K562 (cell line): ENCODE results near the gene ZSCAN22. TPM values are rescaled to one million over a fixed set of nuclear protein-coding genes. Genes with fewer than 3 reads are reported as not detected.

ENCODE experiments used
- CC2D1A ChIP-seq: fragments of 450-650 bp; IDR thresholded peaks from 2 replicates; pipeline ENCODE4 v1.6.1; 2017; ENCODE audit warnings: mild to moderate bottlenecking
- CREB1 ChIP-seq, 2 experiments: sonication (generic) in 1 of 2; formaldehyde crosslinking in 1 of 2; IDR thresholded peaks; 2 replicates each; pipeline versions ENCODE4 v1.6.1 to v1.8.0; 2012 to 2022; ENCODE audit warnings: inconsistent platforms in 1 of 2, mild to moderate bottlenecking in 1 of 2, missing genetic modification reagents in 1 of 2, moderate library complexity in 1 of 2
- CXXC5 ChIP-seq: fragments of 250-450 bp; sonication (Bioruptor Pico); IDR thresholded peaks from 2 replicates; pipeline ENCODE4 v1.8.0; 2022; ENCODE audit warnings: inconsistent platforms, mild to moderate bottlenecking, moderate library complexity
- GTF2E2 ChIP-seq: fragments of 200-800 bp; sonication (Bioruptor generic); IDR thresholded peaks from 2 replicates; pipeline ENCODE4 v1.6.1; 2016; ENCODE audit warnings: missing genetic modification characterization, missing compliant biosample characterization
- IRF2 ChIP-seq: sonication (generic); formaldehyde crosslinking; IDR thresholded peaks from 2 replicates; pipeline ENCODE4 v1.8.1; 2022; ENCODE audit warnings: mild to moderate bottlenecking, missing genetic modification reagents
- JUN ChIP-seq, 2 experiments: sonication (generic) in 1 of 2; formaldehyde crosslinking in 1 of 2; IDR thresholded peaks; 2 replicates each; pipeline versions ENCODE4 v1.6.1 to v1.8.0; 2012 to 2022; ENCODE audit warnings: borderline replicate concordance in 2 of 2, mild to moderate bottlenecking in 2 of 2, improper control_type of control experiment in 1 of 2, low read depth in 1 of 2, low read length in 1 of 2, missing genetic modification reagents in 1 of 2
- NCOA1 ChIP-seq: fragments of 450-650 bp; IDR thresholded peaks from 2 replicates; pipeline ENCODE4 v1.6.1; 2016; ENCODE audit warnings: low read depth
- NR3C1 ChIP-seq: sonication (generic); formaldehyde crosslinking; IDR thresholded peaks from 2 replicates; pipeline ENCODE4 v1.8.1; 2022; ENCODE audit warnings: missing genetic modification reagents
- NRF1 ChIP-seq, 2 experiments: fragments of 450-650 bp; IDR thresholded peaks in 1 of 2; conservative IDR thresholded peaks in 1 of 2; 2 replicates each; pipeline ENCODE4 v1.6.1; 2014; ENCODE audit warnings: mild to moderate bottlenecking in 2 of 2
- PHB ChIP-seq: fragments of 250-450 bp; sonication (Bioruptor Pico); IDR thresholded peaks from 2 replicates; pipeline ENCODE4 v1.5.0; 2021
- POLR2H ChIP-seq: IDR thresholded peaks from 2 replicates; pipeline ENCODE4 v1.6.1; 2016; ENCODE audit warnings: missing genetic modification characterization, low read depth, mild to moderate bottlenecking, control low read depth, missing compliant biosample characterization, moderate library complexity
- POLR3A ChIP-seq: IDR thresholded peaks from 2 replicates; pipeline ENCODE4 v1.6.1; 2011; ENCODE audit warnings: borderline replicate concordance, mild to moderate bottlenecking, moderate library complexity; ENCODE audit not compliant: insufficient read length, insufficient read depth; ENCODE audit errors: extremely low read depth
- PRMT5 ChIP-seq: sonication (generic); formaldehyde crosslinking; IDR thresholded peaks from 2 replicates; pipeline ENCODE4 v1.5.0; 2020; ENCODE audit warnings: missing genetic modification reagents
- RBM14 ChIP-seq: fragments of 200-400 bp; formaldehyde crosslinking; IDR thresholded peaks from 2 replicates; pipeline ENCODE4 v1.6.1; 2018; ENCODE audit warnings: low read depth, mild to moderate bottlenecking, low read length, moderate library complexity, borderline replicate concordance; ENCODE audit not compliant: insufficient read depth
- SMARCA4 ChIP-seq: fragments of 450-650 bp; IDR thresholded peaks from 2 replicates; pipeline ENCODE4 v1.6.1; 2016
- ZC3H4 ChIP-seq: sonication (generic); formaldehyde crosslinking; IDR thresholded peaks from 2 replicates; pipeline ENCODE4 v1.9.0; 2021; ENCODE audit warnings: missing genetic modification reagents, borderline replicate concordance
- ZNF76 ChIP-seq: fragments of 250-450 bp; sonication (Bioruptor Pico); IDR thresholded peaks from 2 replicates; pipeline ENCODE4 v1.4.0; 2020; ENCODE audit warnings: mild to moderate bottlenecking, moderate library complexity, borderline replicate concordance
- polyA plus RNA-seq, 8 experiments: library from polyadenylated mRNA; depleted of rRNA in 4 of 8; stranded (reverse) in 5 of 8; unstranded in 3 of 8; fragments of >200 nt; fragmentation: Nextera tagmentation in 2 of 8; fragmentation: Illumina TruSeq in 1 of 8; extraction: Ambion mirVana in 2 of 8; extraction: Trizol in 1 of 8; gene quantifications; 2 replicates each; pipeline versions ENCODE4 v1.2.1 to v1.2.3, GENCODE V29; 2011 to 2014; ENCODE audit warnings: inconsistent platforms in 1 of 8, missing spikeins in 1 of 8
- total RNA-seq, 7 experiments: library from RNA; depleted of rRNA in 6 of 7; stranded (reverse); fragments of >200 nt in 6 of 7; fragmentation: Illumina TruSeq in 2 of 7; extraction: Trizol in 2 of 7; gene quantifications; 2 replicates each; pipeline versions ENCODE4 v1.2.1 to v1.2.3, GENCODE V29; 2011 to 2021; ENCODE audit warnings: low replicate concordance in 1 of 7
- TF ChIP-seq, protein P1 (sequence below): fragments of 250-450 bp; sonication (Bioruptor Pico); IDR thresholded peaks from 2 replicates; pipeline ENCODE4 v1.5.0; 2022; ENCODE audit warnings: mild to moderate bottlenecking
- TF ChIP-seq, protein P2 (sequence below): fragments of 250-450 bp; sonication (Bioruptor Pico); IDR thresholded peaks from 2 replicates; pipeline ENCODE4 v1.9.0; 2021; ENCODE audit warnings: mild to moderate bottlenecking, inconsistent platforms
- TF ChIP-seq, protein P3 (sequence below), 2 experiments: fragments of 450-650 bp in 1 of 2; sonication (generic) in 1 of 2; formaldehyde crosslinking; conservative IDR thresholded peaks; 2 replicates each; pipeline versions ENCODE4 v1.4.0 to v1.8.1; 2020 to 2022; ENCODE audit warnings: mild to moderate bottlenecking in 1 of 2, missing genetic modification reagents in 1 of 2

ZSCAN22 gene
- total and polyA plus RNA-seq, 9 of the 15 experiments (the other 6 are each of a cell fraction or from before 2014, with no cell fraction given) = 0.98 to 5.3 (median 3.0) TPM

DNA sequence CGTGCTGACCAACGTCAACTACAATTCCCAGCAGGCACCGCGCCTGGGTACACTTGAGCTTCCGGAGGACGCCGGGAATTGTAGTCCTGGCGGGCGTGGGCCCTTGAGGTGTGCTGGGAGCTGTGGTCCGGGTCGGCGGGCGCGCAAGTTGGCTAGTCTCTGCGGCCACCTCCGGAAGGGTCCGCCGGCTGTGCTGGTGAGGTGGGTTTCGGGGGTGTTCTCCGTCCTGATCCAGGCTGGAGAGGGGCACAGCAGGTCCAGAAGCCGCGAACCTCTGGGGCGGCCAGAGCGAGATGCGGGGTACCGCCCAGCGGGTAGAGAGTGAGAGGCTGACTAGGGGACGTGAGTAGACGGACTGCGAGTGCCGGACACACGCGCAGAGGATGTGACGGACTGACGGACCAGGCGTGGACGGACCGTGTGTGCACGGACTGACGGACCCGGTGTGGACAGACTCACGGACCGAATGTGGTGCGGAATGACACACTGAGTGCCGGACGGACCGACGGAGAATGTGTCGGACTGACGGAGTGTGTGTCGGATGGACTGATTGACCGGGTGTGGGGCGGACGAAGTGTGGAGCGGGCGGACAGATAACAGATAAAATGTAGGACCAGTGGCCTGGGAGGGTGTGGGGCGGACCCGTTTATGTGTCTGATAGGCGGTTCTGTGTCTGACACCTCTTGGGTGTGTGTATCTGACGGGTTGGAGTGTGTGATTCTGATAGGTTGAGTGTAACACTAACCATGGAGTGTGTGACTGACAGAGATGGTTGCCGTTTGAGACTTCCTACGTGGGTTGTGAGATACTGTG is at the start of gene ZSCAN22 (continued):
- TF ChIP-seq, protein P1, sequence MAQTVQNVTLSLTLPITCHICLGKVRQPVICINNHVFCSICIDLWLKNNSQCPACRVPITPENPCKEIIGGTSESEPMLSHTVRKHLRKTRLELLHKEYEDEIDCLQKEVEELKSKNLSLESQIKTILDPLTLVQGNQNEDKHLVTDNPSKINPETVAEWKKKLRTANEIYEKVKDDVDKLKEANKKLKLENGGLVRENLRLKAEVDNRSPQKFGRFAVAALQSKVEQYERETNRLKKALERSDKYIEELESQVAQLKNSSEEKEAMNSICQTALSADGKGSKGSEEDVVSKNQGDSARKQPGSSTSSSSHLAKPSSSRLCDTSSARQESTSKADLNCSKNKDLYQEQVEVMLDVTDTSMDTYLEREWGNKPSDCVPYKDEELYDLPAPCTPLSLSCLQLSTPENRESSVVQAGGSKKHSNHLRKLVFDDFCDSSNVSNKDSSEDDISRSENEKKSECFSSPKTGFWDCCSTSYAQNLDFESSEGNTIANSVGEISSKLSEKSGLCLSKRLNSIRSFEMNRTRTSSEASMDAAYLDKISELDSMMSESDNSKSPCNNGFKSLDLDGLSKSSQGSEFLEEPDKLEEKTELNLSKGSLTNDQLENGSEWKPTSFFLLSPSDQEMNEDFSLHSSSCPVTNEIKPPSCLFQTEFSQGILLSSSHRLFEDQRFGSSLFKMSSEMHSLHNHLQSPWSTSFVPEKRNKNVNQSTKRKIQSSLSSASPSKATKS (CRISPR knock-in tag) = no peak
- TF ChIP-seq CXXC5 (CRISPR knock-in tag) (peak; percentile 99), POLR3A (no peak), ZC3H4 (CRISPR knock-in tag) (no peak), GTF2E2 (tag) (peak; percentile 93), PHB (CRISPR knock-in tag) (no peak), IRF2 (CRISPR knock-in tag) (no peak), CC2D1A (no peak; the same call in 1 of the 2 replicates), PRMT5 (CRISPR knock-in tag) (no peak), NRF1 (conservative IDR thresholded peaks at IDR 0.05 in 1 of 2, IDR thresholded peaks at IDR 0.05 in 1 of 2) (peak; percentile 72 to 81), JUN (IDR thresholded peaks at IDR 0.05; ENCODE audit: borderline replicate concordance, low read depth, low read length) (peak; percentile 36; the same call in 1 of the 2 replicates), JUN (CRISPR knock-in tag; IDR thresholded peaks at IDR 0.05; ENCODE audit: borderline replicate concordance) (peak; percentile 83; the same call in 1 of the 2 replicates), NCOA1 (peak; percentile 99), NR3C1 (CRISPR knock-in tag) (no peak), POLR2H (tag) (0 out of 2 replicates have a peak, but pooled peaks have one; percentile 41), RBM14 (no peak), SMARCA4 (peak; percentile 63; the same call in 1 of the 2 replicates), CREB1 (IDR thresholded peaks at IDR 0.05) (peak; percentile 95), CREB1 (CRISPR knock-in tag; IDR thresholded peaks at IDR 0.05) (peak; percentile 98), ZNF76 (CRISPR knock-in tag) (peak; percentile 77; the same call in 1 of the 2 replicates)
- TF ChIP-seq, protein P2, sequence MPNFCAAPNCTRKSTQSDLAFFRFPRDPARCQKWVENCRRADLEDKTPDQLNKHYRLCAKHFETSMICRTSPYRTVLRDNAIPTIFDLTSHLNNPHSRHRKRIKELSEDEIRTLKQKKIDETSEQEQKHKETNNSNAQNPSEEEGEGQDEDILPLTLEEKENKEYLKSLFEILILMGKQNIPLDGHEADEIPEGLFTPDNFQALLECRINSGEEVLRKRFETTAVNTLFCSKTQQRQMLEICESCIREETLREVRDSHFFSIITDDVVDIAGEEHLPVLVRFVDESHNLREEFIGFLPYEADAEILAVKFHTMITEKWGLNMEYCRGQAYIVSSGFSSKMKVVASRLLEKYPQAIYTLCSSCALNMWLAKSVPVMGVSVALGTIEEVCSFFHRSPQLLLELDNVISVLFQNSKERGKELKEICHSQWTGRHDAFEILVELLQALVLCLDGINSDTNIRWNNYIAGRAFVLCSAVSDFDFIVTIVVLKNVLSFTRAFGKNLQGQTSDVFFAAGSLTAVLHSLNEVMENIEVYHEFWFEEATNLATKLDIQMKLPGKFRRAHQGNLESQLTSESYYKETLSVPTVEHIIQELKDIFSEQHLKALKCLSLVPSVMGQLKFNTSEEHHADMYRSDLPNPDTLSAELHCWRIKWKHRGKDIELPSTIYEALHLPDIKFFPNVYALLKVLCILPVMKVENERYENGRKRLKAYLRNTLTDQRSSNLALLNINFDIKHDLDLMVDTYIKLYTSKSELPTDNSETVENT (CRISPR knock-in tag) = no peak
- TF ChIP-seq, protein P3, sequence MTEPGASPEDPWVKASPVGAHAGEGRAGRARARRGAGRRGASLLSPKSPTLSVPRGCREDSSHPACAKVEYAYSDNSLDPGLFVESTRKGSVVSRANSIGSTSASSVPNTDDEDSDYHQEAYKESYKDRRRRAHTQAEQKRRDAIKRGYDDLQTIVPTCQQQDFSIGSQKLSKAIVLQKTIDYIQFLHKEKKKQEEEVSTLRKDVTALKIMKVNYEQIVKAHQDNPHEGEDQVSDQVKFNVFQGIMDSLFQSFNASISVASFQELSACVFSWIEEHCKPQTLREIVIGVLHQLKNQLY (CRISPR knock-in tag; conservative IDR thresholded peaks at IDR 0.05) = no peak
